Measurements from ENCODE around the gene CDH4.

The CDH4 gene

DNA sequence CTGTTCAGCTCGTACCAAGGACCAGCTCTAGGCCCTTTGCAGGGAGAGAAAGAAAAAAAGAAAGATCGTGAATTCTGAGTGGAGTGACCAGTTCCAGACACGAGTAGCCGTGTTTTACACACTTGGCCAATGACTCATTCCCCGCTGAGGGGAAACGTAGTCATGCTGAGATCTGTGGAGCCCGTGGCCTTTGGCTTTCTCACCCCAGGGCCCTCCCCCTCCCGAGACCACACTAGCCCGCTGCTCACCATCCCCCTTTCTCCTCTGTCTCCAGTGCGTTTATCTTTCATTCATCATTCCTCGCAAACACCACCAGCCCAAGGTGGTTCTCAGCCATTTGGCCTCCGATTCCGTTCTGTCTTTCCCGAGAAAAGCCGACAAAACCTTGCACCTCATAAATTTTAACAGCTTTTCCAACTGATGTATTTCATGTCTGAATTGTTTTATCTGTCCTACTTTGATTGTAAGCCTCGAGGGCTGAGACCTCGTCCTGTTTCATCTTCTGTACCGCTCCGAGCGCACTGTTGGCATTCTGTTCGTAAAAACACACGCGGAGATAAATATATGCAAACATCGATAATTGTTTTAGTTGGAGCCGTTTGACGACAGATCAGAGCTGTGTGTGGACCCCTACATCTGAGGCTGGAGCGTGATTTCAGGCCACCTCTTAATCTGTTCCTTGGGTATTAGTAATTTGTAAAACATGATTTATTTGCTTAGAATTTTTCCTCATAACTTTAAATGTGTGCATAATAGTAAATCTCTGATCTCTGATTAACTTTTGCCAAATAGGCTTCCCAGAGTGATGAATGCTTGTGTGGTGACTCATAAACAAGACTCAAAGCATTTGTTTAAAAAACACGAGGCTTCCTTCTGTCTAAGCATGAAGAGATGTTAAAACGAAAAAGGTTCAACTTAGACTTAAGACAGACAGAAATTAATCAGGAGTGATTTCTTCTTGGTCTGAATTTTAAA lies 336.6 kb downstream of the CDH4 start:
- TF ChIP-seq, protein P1, sequence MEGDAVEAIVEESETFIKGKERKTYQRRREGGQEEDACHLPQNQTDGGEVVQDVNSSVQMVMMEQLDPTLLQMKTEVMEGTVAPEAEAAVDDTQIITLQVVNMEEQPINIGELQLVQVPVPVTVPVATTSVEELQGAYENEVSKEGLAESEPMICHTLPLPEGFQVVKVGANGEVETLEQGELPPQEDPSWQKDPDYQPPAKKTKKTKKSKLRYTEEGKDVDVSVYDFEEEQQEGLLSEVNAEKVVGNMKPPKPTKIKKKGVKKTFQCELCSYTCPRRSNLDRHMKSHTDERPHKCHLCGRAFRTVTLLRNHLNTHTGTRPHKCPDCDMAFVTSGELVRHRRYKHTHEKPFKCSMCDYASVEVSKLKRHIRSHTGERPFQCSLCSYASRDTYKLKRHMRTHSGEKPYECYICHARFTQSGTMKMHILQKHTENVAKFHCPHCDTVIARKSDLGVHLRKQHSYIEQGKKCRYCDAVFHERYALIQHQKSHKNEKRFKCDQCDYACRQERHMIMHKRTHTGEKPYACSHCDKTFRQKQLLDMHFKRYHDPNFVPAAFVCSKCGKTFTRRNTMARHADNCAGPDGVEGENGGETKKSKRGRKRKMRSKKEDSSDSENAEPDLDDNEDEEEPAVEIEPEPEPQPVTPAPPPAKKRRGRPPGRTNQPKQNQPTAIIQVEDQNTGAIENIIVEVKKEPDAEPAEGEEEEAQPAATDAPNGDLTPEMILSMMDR (IDR thresholded peaks at IDR 0.05; ENCODE audit: control insufficient read depth, extremely low read depth, insufficient read depth): no peak
- no peak overlapping the region for H3K4me3 ChIP-seq (ENCODE audit: low read depth, low read length)
- DNase-seq (ENCODE audit: low read depth): peak; percentile 7

- no peak for DNase-seq (ENCODE audit: low read depth)
- H3K4me3 ChIP-seq (ENCODE audit: low read depth, low read length): no peak overlapping the region
- TF ChIP-seq, protein P1 (IDR thresholded peaks at IDR 0.05; ENCODE audit: control insufficient read depth, extremely low read depth, insufficient read depth): no peak
Measured at GRCh38 chr20:61590236-61590635, 338.2 kb downstream of the CDH4 start.

- no peak overlapping the region for H3K4me3 ChIP-seq (ENCODE audit: low read depth, low read length)
- DNase-seq (ENCODE audit: low read depth): no peak
- TF ChIP-seq, protein P1 (IDR thresholded peaks at IDR 0.05; ENCODE audit: control insufficient read depth, extremely low read depth, insufficient read depth): no peak
Measured at GRCh38 chr20:61593516-61593915, 341.5 kb downstream of the CDH4 start.

GRCh38 chr20:61594198-61594597 lies 342.1 kb downstream of the CDH4 start:
- TF ChIP-seq, protein P1 (IDR thresholded peaks at IDR 0.05; ENCODE audit: control insufficient read depth, extremely low read depth, insufficient read depth): no peak
- no peak for DNase-seq (ENCODE audit: low read depth)
- no peak overlapping the region for H3K4me3 ChIP-seq (ENCODE audit: low read depth, low read length)

DNA sequence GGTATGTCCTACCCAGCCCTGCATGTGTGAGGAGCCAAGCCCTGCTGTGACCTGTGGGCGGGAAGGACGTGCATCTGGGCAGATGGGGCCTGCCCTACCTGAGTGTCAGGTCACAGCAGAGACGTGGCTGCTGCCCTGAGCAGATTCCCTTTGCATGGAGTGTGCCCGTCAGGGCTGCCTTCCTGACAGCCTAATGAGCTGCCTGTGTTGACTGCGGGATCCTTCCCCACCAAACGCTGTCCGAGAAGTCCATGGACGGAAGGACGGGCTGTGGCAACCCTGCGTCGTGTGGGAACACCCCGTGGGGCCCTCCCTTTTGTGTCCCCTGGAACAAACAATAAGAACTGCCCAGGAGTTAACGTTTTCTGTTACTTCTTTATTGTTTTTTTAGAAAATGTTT lies 343.2 kb downstream of the CDH4 start:
- TF ChIP-seq, protein P1 (IDR thresholded peaks at IDR 0.05; ENCODE audit: control insufficient read depth, extremely low read depth, insufficient read depth): no peak
- no peak overlapping the region for H3K4me3 ChIP-seq (ENCODE audit: low read depth, low read length)
- no peak for DNase-seq (ENCODE audit: low read depth)

- no peak for DNase-seq (ENCODE audit: low read depth)
- H3K4me3 ChIP-seq (ENCODE audit: low read depth, low read length): no peak overlapping the region
- TF ChIP-seq, protein P1 (IDR thresholded peaks at IDR 0.05; ENCODE audit: control insufficient read depth, extremely low read depth, insufficient read depth): no peak
Measured at GRCh38 chr20:61596687-61597330, 344.7 kb downstream of the CDH4 start.

Measured in LNCaP clone FGC (cell line).